HepG2 (cell line): ENCODE results near the gene MDFIC. TPM values are rescaled to one million over a fixed set of nuclear protein-coding genes. Genes with fewer than 3 reads are reported as not detected.

Experiments used
- BRD4 ChIP-seq: sonication (generic); formaldehyde crosslinking; IDR thresholded peaks from 2 replicates; pipeline ENCODE4 v1.4.0; 2020; ENCODE audit warnings: missing genetic modification reagents
- GMEB1 ChIP-seq: sonication (generic); formaldehyde crosslinking; IDR thresholded peaks from 2 replicates; pipeline ENCODE4 v1.5.1; 2020; ENCODE audit warnings: missing genetic modification reagents, mild to moderate bottlenecking, borderline replicate concordance
- IRF1 ChIP-seq: sonication (generic); formaldehyde crosslinking; IDR thresholded peaks from 2 replicates; pipeline ENCODE4 v1.4.0; 2020; ENCODE audit warnings: low read depth, mild to moderate bottlenecking, missing genetic modification reagents
- SMC3 ChIP-seq: IDR thresholded peaks from 2 replicates; pipeline ENCODE4 v1.6.1; 2011; ENCODE audit warnings: low read length, improper control_type of control experiment
- SYNCRIP ChIP-seq: fragments of 200-400 bp; formaldehyde crosslinking; IDR thresholded peaks from 2 replicates; pipeline ENCODE4 v1.6.1; 2018; ENCODE audit warnings: mild to moderate bottlenecking, low read depth, low read length; ENCODE audit not compliant: insufficient read depth
- ZBTB33 ChIP-seq: sonication (generic); formaldehyde crosslinking; IDR thresholded peaks from 2 replicates; pipeline ENCODE4 v1.4.0; 2020; ENCODE audit warnings: missing genetic modification reagents
- ZNF691 ChIP-seq: sonication (generic); formaldehyde crosslinking; IDR thresholded peaks from 2 replicates; pipeline ENCODE4 v1.4.0; 2020; ENCODE audit warnings: missing genetic modification reagents, low read depth, mild to moderate bottlenecking, borderline replicate concordance
- ZNF75D ChIP-seq: sonication (generic); formaldehyde crosslinking; IDR thresholded peaks from 2 replicates; pipeline ENCODE4 v1.8.1; 2023; ENCODE audit warnings: missing genetic modification reagents, mild to moderate bottlenecking, borderline replicate concordance
- polyA plus RNA-seq, 8 experiments: library from polyadenylated mRNA; depleted of rRNA in 3 of 8; stranded (reverse) in 7 of 8; unstranded in 1 of 8; fragments of >200 nt; fragmentation: Illumina TruSeq in 4 of 8; extraction: Trizol in 4 of 8; gene quantifications; 2 replicates each; pipeline versions ENCODE4 v1.2.1 to v1.2.3, GENCODE V29; 2011 to 2016; ENCODE audit warnings: low read depth in 4 of 8, missing spikeins in 1 of 8, mixed read lengths in 1 of 8; ENCODE audit not compliant: insufficient read depth in 1 of 8
- total RNA-seq, 5 experiments: library from RNA; depleted of rRNA; stranded (reverse); fragments of >200 nt; fragmentation: Illumina TruSeq; extraction: Trizol; gene quantifications; 2 replicates each; pipeline ENCODE4 v1.2.3, GENCODE V29; 2016; ENCODE audit warnings: low read depth in 1 of 5
- TF ChIP-seq, protein P1 (sequence below): sonication (generic); formaldehyde crosslinking; IDR thresholded peaks from 2 replicates; pipeline ENCODE4 v1.4.0; 2020; ENCODE audit warnings: missing genetic modification reagents, borderline replicate concordance
- TF ChIP-seq, protein P2 (sequence below): sonication (generic); formaldehyde crosslinking; IDR thresholded peaks from 2 replicates; pipeline ENCODE4 v1.4.0; 2020; ENCODE audit warnings: missing genetic modification reagents, mild to moderate bottlenecking, borderline replicate concordance

The MDFIC gene
- total and polyA plus RNA-seq, 2 of the 13 experiments (the other 11 are each of a cell fraction or from before 2014, with no cell fraction given) = 0.13 TPM; not detected in 1

DNA sequence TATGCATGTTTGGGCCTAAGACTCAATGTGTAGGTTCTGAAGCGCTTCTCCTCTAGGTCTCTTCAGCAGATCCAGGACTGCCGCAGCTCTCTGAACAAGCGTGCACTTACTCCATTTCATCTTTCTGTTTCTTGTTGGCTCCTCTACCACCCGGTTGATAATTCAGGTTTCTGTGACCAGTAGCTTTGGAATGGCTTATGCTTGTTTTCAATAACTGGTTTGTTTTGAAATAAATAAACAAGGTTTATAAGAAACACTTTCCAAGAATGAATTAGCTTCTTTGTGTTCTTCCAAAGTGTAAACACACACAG is 1.5 kb downstream of the MDFIC start (continued):
- TF ChIP-seq, protein P1, sequence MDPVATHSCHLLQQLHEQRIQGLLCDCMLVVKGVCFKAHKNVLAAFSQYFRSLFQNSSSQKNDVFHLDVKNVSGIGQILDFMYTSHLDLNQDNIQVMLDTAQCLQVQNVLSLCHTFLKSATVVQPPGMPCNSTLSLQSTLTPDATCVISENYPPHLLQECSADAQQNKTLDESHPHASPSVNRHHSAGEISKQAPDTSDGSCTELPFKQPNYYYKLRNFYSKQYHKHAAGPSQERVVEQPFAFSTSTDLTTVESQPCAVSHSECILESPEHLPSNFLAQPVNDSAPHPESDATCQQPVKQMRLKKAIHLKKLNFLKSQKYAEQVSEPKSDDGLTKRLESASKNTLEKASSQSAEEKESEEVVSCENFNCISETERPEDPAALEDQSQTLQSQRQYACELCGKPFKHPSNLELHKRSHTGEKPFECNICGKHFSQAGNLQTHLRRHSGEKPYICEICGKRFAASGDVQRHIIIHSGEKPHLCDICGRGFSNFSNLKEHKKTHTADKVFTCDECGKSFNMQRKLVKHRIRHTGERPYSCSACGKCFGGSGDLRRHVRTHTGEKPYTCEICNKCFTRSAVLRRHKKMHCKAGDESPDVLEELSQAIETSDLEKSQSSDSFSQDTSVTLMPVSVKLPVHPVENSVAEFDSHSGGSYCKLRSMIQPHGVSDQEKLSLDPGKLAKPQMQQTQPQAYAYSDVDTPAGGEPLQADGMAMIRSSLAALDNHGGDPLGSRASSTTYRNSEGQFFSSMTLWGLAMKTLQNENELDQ (CRISPR knock-in tag) = no peak
- TF ChIP-seq ZNF691 (CRISPR knock-in tag) (no peak), ZNF75D (CRISPR knock-in tag) (no peak), IRF1 (no peak), SYNCRIP (no peak), BRD4 (no peak), GMEB1 (CRISPR knock-in tag) (no peak), ZBTB33 (CRISPR knock-in tag) (no peak), SMC3 (no peak)
- TF ChIP-seq, protein P2, sequence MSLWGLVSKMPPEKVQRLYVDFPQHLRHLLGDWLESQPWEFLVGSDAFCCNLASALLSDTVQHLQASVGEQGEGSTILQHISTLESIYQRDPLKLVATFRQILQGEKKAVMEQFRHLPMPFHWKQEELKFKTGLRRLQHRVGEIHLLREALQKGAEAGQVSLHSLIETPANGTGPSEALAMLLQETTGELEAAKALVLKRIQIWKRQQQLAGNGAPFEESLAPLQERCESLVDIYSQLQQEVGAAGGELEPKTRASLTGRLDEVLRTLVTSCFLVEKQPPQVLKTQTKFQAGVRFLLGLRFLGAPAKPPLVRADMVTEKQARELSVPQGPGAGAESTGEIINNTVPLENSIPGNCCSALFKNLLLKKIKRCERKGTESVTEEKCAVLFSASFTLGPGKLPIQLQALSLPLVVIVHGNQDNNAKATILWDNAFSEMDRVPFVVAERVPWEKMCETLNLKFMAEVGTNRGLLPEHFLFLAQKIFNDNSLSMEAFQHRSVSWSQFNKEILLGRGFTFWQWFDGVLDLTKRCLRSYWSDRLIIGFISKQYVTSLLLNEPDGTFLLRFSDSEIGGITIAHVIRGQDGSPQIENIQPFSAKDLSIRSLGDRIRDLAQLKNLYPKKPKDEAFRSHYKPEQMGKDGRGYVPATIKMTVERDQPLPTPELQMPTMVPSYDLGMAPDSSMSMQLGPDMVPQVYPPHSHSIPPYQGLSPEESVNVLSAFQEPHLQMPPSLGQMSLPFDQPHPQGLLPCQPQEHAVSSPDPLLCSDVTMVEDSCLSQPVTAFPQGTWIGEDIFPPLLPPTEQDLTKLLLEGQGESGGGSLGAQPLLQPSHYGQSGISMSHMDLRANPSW (CRISPR knock-in tag) = no peak
